Peyer's patch (tissue), 4 donors: ENCODE results near the gene HSD17B14. TPM values are rescaled to one million over a fixed set of nuclear protein-coding genes. Genes with fewer than 3 reads are reported as not detected.

Source experiments
- DNase-seq, 3 donors: peaks; one replicate each; pipeline ENCODE4 v3.0.0-alpha.2; 2017 to 2019
- H3K27ac ChIP-seq, 4 donors: fragments of 200-600 bp; sonication (generic); one replicate each; pipeline ENCODE4 v1.5.1; 2016 to 2019
- H3K27me3 ChIP-seq, 2 donors: fragments of 200-600 bp; sonication (generic); one replicate each; pipeline ENCODE4 v1.5.1; 2019
- H3K36me3 ChIP-seq, 3 donors: fragments of 200-600 bp; sonication (generic); one replicate each; pipeline ENCODE4 v1.5.1; 2016 to 2019
- H3K4me1 ChIP-seq, 4 donors: fragments of 200-600 bp; sonication (generic); one replicate each; pipeline ENCODE4 v1.5.1; 2016 to 2019
- H3K4me3 ChIP-seq, 4 donors: fragments of 200-600 bp; sonication (generic); 1 replicate in 3 of 4; 2 replicates in 1 of 4; pipeline ENCODE4 v1.5.1; 2016 to 2019; ENCODE audit warnings: mild to moderate bottlenecking in 1 of 4
- H3K9me3 ChIP-seq, 4 donors: fragments of 200-600 bp; sonication (generic); one replicate each; pipeline ENCODE4 v1.5.1; 2016 to 2019; ENCODE audit warnings: mild to moderate bottlenecking in 1 of 4
- CTCF ChIP-seq, 6 experiments: fragments of 450-650 bp in 4 of 6; fragments of 200-600 bp in 2 of 6; sonication (generic) in 1 of 6; IDR thresholded peaks; one replicate each; pipeline ENCODE4 v1.5.1; 2017 to 2019; ENCODE audit warnings: antibody characterized with exemption in 6 of 6, mild to moderate bottlenecking in 3 of 6, moderate library complexity in 1 of 6
- POLR2A ChIP-seq, 2 donors: fragments of 450-650 bp; IDR thresholded peaks; one replicate each; pipeline ENCODE4 v1.5.1; 2017; ENCODE audit warnings: antibody characterized with exemption in 2 of 2, mild to moderate bottlenecking in 2 of 2, moderate library complexity in 2 of 2
- total RNA-seq, 4 donors: library from RNA; depleted of rRNA; stranded (reverse); fragments of >200 nt; gene quantifications; one replicate each; pipeline ENCODE4 v1.1.0, GENCODE V29; 2016

Gene HSD17B14
- total RNA-seq, 4 donors from 2014 or later: 2.0 to 8.8 (median 2.8) TPM; not detected in 1

- Histone ChIP-seq H3K9me3 (no peaks in the 10 kb centered on the region), H3K27ac (no peak overlapping the region), H3K36me3 (no peaks in the 10 kb centered on the region), H3K4me1 (peaks cover 0 to 14% (median 2%) of the 10 kb centered on the region in 4 donors), H3K4me3 (no peak overlapping the region), H3K27me3 (no peaks in the 10 kb centered on the region)
- no peak for DNase-seq
- TF ChIP-seq POLR2A (IDR thresholded peaks at IDR 0.05): no peak
- TF ChIP-seq CTCF (IDR thresholded peaks at IDR 0.05): no peak
Observed at GRCh38 chr19:48797103-48797502, 39.2 kb downstream of the HSD17B14 start.

GRCh38 chr19:48796298-48797083, 39.8 kb downstream of the HSD17B14 start:
- H3K4me1 ChIP-seq: peaks cover 0 to 14% (median 2%) of the 10 kb centered on the region in 4 donors
- no peak for TF ChIP-seq POLR2A (IDR thresholded peaks at IDR 0.05)
- no peak for TF ChIP-seq CTCF (IDR thresholded peaks at IDR 0.05)
- peak overlapping the region; percentile 63 to 87 (median 71) for H3K27ac ChIP-seq
- no peak overlapping the region for H3K4me3 ChIP-seq
- DNase-seq: no peak
- no peaks in the 10 kb centered on the region for H3K36me3 ChIP-seq
- no peaks in the 10 kb centered on the region for H3K9me3 ChIP-seq
- H3K27me3 ChIP-seq: no peaks in the 10 kb centered on the region

- H3K4me3 ChIP-seq: no peak overlapping the region
- H3K9me3 ChIP-seq: no peaks in the 10 kb centered on the region
- no peaks in the 10 kb centered on the region for H3K36me3 ChIP-seq
- H3K27ac ChIP-seq: peak overlapping the region; percentile 63 to 87 (median 71)
- H3K27me3 ChIP-seq: no peaks in the 10 kb centered on the region
- TF ChIP-seq POLR2A (IDR thresholded peaks at IDR 0.05): no peak
- no peak for TF ChIP-seq CTCF (IDR thresholded peaks at IDR 0.05)
- peak in 1 of 3 donors; percentile 54 for DNase-seq
- H3K4me1 ChIP-seq: peaks cover 0 to 14% (median 2%) of the 10 kb centered on the region in 4 donors
Observed at GRCh38 chr19:48795685-48796070, 40.6 kb downstream of the HSD17B14 start.

- H3K27me3 ChIP-seq: no peaks in the 10 kb centered on the region
- no peaks in the 10 kb centered on the region for H3K9me3 ChIP-seq
- H3K36me3 ChIP-seq: no peaks in the 10 kb centered on the region
- peak overlapping the region; percentile 40 to 70 (median 56) for H3K4me3 ChIP-seq
- H3K4me1 ChIP-seq: peaks cover 0 to 14% (median 2%) of the 10 kb centered on the region in 4 donors
- H3K27ac ChIP-seq: peak overlapping the region; percentile 63 to 87 (median 71)
- peak in 1 of 2 donors; percentile 34 for TF ChIP-seq POLR2A (IDR thresholded peaks at IDR 0.05)
- TF ChIP-seq CTCF (IDR thresholded peaks at IDR 0.05): peak; percentile 85 to 99 (median 97)
- peak; percentile 90 to 95 (median 90) for DNase-seq
Observed at GRCh38 chr19:48795055-48795684, 41.1 kb downstream of the HSD17B14 start.

- Histone ChIP-seq H3K36me3 (no peaks in the 10 kb centered on the region), H3K4me1 (peaks cover 0 to 14% (median 2%) of the 10 kb centered on the region in 4 donors), H3K4me3 (no peak overlapping the region), H3K27me3 (no peaks in the 10 kb centered on the region), H3K27ac (no peak overlapping the region), H3K9me3 (no peaks in the 10 kb centered on the region)
- no peak for DNase-seq
- TF ChIP-seq POLR2A (IDR thresholded peaks at IDR 0.05) (no peak), CTCF (IDR thresholded peaks at IDR 0.05) (no peak)
Observed at GRCh38 chr19:48794291-48794690, 42.0 kb downstream of the HSD17B14 start.
